T-helper 17 cell (primary cell): ENCODE results near the gene TAF9. TPM values are rescaled to one million over a fixed set of nuclear protein-coding genes. Genes with fewer than 3 reads are reported as not detected.
"Not testable (repeated sequence)": the region's sequence is repeated elsewhere in the genome, so short reads cannot be mapped to it uniquely, and the experiment has no call there.

Experiments
- ATAC-seq: fragments of 150-1000 bp; cut with Tn5 transposase; 2 replicates; pipeline ENCODE4 v1.10.0; 2021; ENCODE audit warnings: mild to moderate bottlenecking, moderate library complexity
- DNase-seq, 3 donors: peaks; one replicate each; pipeline versions ENCODE4 v3.0.0 to v3.0.0-alpha.2; 2020 to 2021
- H3K9me3 ChIP-seq: one replicate; pipeline ENCODE4 v1.7.0; 2013; ENCODE audit warnings: low read length, mild to moderate bottlenecking; ENCODE audit not compliant: control insufficient read depth, poor library complexity, severe bottlenecking
- H3K27ac Mint-ChIP-seq: one replicate; pipeline ENCODE4 v1.8.0; 2022; ENCODE audit warnings: mild to moderate bottlenecking, moderate library complexity, mixed read lengths
- H3K27me3 Mint-ChIP-seq: one replicate; pipeline ENCODE4 v1.8.0; 2022; ENCODE audit warnings: mixed read lengths
- H3K36me3 Mint-ChIP-seq: one replicate; pipeline ENCODE4 v1.8.0; 2022; ENCODE audit warnings: low read depth, mixed read lengths
- H3K4me1 Mint-ChIP-seq: one replicate; pipeline ENCODE4 v1.8.0; 2022; ENCODE audit warnings: mild to moderate bottlenecking, mixed read lengths
- H3K4me3 Mint-ChIP-seq: one replicate; pipeline ENCODE4 v1.8.0; 2022; ENCODE audit warnings: mild to moderate bottlenecking, moderate library complexity, mixed read lengths
- total RNA-seq, 4 donors: library from RNA in 2 of 4; stranded (reverse) in 2 of 4; gene quantifications; one replicate each; pipeline ENCODE4 v1.2.3 and lab custom pipeline; 2022 to 2026

Gene TAF9, protein sequence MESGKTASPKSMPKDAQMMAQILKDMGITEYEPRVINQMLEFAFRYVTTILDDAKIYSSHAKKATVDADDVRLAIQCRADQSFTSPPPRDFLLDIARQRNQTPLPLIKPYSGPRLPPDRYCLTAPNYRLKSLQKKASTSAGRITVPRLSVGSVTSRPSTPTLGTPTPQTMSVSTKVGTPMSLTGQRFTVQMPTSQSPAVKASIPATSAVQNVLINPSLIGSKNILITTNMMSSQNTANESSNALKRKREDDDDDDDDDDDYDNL
- total RNA-seq (10 to 100 TPM; 44.3 to 45.5 TPM), total RNA-seq (lab: John Stamatoyannopoulos, UW) (64.9 to 84.7 reads per million in 2 donors)

DNA sequence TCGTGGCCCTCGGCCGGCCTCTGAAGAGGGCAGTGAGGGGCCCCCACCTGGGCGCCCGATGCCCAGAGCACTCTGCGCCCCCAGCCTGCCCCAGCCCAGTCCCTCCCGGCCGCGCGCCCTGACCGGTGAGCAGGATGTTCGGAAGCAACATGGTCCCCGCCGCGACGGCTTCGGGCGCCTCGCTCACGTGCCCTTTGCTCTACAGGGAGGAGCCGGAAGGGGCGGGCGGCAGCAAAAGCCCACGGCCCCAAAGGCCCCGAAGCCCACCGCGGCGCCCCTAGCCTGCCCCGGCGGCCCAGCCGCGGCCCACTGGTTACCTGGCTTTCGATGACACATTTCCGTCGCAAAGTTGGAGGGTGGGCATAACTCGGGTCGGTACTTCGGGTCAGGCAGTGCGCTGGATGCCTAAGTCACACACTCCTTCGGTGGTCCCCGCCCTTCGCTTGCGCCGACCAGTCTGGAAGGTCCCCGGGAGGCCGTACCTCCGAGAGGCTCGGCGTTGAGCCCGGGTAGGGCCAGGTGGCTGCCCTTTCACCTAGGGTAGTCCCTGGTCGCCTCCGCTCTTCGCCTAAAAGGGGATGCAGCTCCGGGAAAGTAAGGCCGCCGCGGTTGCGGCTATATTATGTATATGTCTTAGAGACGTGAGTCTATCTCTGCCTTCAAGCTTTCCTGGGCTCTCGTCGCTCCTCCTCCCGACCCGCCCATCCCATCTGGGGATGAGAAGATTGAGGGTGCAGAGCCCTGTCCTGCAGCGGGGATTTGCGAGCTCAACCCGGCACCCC is at the start of gene TAF9, which contains the start of the genes AK6 and RAD17:
Gene TAF9, minus strand, starts transcription at position 181 of the 782 bp plus-strand sequence. CDS start 3,783 bp downstream, outside the sequence.
Gene AK6, minus strand, starts transcription at position 181 of the 782 bp plus-strand sequence. Its CDS starts 30 bp downstream, at position 151.
Gene RAD17, plus strand, starts transcription at position 479 of the 782 bp plus-strand sequence. CDS start 2,391 bp downstream, outside the sequence.
- H3K36me3 Mint-ChIP-seq = peaks cover 4% of the 10 kb centered on the region
- H3K4me1 Mint-ChIP-seq = peaks cover 20% of the 10 kb centered on the region
- ATAC-seq (peak; percentile 93), DNase-seq (peak; percentile 83 to 86 (median 84))
- H3K27me3 Mint-ChIP-seq = no peaks in the 10 kb centered on the region
- peak within 1 kb of the TSS; percentile 95 for H3K27ac Mint-ChIP-seq
- H3K9me3 ChIP-seq = no peaks in the 10 kb centered on the region
- peak within 1 kb of the TSS; percentile 95 for H3K4me3 Mint-ChIP-seq

- Mint-ChIP-seq H3K4me3 (no peak overlapping the region), H3K27ac (no peak overlapping the region), H3K27me3 (no peaks in the 10 kb centered on the region), H3K4me1 (peaks cover 6% of the 10 kb centered on the region), H3K36me3 (peaks cover 4% of the 10 kb centered on the region)
- ATAC-seq (no peak), DNase-seq (no peak)
- H3K9me3 ChIP-seq = no peaks in the 10 kb centered on the region
These were observed 49.2 kb upstream of the TAF9 start for GRCh38 chr5:69418554-69418953.

- no peaks in the 10 kb centered on the region for H3K27me3 Mint-ChIP-seq
- DNase-seq (no peak), ATAC-seq (no peak)
- H3K36me3 Mint-ChIP-seq = peaks cover 5% of the 10 kb centered on the region
- H3K4me3 Mint-ChIP-seq = no peak overlapping the region
- H3K4me1 Mint-ChIP-seq = peaks cover 6% of the 10 kb centered on the region
- H3K27ac Mint-ChIP-seq = no peak overlapping the region
- H3K9me3 ChIP-seq = no peaks in the 10 kb centered on the region
These were observed 47.4 kb upstream of the TAF9 start for GRCh38 chr5:69416699-69417098.

DNA sequence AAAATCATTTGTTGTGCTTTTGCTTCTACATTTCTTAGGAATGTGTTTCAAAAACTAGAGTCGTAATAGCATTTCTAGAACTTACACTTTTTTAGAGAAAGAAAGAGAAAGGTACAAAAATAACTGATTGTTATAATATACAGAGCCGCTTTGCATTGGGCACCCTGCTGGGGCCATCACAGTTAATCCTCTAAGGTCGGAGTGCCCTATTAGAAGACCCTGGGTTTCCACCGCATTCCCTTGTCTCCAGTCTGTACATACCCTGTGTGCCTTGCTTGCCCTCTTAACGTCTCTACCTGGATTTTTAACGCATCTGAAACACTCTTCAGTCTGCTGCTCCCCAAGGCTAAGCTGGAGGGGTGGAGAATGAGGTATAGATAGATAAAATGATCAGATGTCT is 46.9 kb upstream of the TAF9 start:
- peaks cover 6% of the 10 kb centered on the region for H3K4me1 Mint-ChIP-seq
- peaks cover 9% of the 10 kb centered on the region for H3K36me3 Mint-ChIP-seq
- ATAC-seq (no peak), DNase-seq (no peak)
- no peaks in the 10 kb centered on the region for H3K9me3 ChIP-seq
- peak overlapping the region; percentile 53 for H3K4me3 Mint-ChIP-seq
- H3K27me3 Mint-ChIP-seq = no peaks in the 10 kb centered on the region
- peak overlapping the region; percentile 34 for H3K27ac Mint-ChIP-seq

DNA sequence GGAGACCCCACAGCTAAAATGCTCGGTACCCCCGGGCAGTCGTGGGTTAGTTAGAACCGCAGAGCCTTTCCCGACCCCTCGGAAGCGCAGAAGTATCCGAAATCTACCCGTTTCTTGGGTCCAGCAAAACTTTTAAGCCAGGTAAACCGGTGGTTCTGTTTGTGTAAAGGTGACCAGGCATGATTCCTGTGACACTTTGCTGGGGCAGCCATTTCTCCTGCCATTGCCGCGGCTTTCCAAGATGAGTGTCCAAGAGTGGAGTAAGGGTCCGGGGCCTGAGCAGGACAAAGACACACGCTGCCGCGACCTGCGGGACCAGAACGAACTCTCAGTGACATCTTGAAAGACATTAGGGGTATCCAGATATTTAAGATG is 46.3 kb upstream of the TAF9 start:
- Mint-ChIP-seq H3K27ac (peak overlapping the region; percentile 34), H3K27me3 (no peaks in the 10 kb centered on the region), H3K36me3 (peaks cover 9% of the 10 kb centered on the region), H3K4me1 (peaks cover 6% of the 10 kb centered on the region), H3K4me3 (peak overlapping the region; percentile 53)
- DNase-seq (no peak), ATAC-seq (no peak)
- H3K9me3 ChIP-seq = no peaks in the 10 kb centered on the region

DNA sequence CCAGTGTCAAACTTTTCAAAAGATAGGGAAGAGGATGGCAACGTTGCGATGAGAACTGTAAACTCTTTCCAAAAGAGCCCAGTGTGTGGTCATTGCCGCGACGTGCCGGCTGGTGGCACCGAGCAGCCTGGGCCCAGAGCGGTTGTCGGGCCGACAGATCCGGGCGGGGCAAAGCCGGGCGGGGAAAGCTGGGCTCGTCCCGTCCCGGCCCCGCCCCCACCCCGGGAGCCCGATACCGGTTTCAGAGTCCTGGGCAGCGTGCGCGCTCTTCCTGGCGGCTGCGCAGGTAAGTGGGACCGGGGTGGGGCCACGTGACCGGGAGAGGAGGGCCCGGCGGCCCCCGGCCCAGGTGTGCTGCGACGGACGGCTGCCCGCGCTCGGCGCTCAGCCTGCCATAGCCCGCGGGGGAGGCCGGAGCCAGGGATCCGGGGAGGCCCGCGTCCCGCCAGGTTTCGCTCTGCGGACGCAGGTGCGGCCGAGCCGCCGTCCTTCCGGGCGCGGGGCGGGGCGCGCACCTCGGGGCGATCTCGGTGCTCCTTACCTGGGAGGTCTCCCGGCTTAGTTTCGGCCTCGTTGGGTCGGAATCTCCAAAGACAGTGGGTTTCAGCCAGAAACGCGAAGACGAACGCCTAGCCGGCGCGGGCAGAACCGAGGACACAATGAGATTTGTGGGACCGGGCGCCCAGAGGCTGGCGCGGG is 45.7 kb upstream of the TAF9 start, which contains the start of gene MARVELD2:
Gene MARVELD2, plus strand, starts transcription at position 232 of the 699 bp plus-strand sequence. CDS start 4,270 bp downstream, outside the sequence.
- Mint-ChIP-seq H3K27ac (peak within 1 kb of the TSS; percentile 34), H3K4me3 (peak within 1 kb of the TSS; percentile 71), H3K36me3 (peaks cover 8% of the 10 kb centered on the region), H3K4me1 (peaks cover 6% of the 10 kb centered on the region), H3K27me3 (no peaks in the 10 kb centered on the region)
- no peaks in the 10 kb centered on the region for H3K9me3 ChIP-seq
- ATAC-seq (peak; percentile 84), DNase-seq (peak; percentile 4 to 41 (median 38))

DNA sequence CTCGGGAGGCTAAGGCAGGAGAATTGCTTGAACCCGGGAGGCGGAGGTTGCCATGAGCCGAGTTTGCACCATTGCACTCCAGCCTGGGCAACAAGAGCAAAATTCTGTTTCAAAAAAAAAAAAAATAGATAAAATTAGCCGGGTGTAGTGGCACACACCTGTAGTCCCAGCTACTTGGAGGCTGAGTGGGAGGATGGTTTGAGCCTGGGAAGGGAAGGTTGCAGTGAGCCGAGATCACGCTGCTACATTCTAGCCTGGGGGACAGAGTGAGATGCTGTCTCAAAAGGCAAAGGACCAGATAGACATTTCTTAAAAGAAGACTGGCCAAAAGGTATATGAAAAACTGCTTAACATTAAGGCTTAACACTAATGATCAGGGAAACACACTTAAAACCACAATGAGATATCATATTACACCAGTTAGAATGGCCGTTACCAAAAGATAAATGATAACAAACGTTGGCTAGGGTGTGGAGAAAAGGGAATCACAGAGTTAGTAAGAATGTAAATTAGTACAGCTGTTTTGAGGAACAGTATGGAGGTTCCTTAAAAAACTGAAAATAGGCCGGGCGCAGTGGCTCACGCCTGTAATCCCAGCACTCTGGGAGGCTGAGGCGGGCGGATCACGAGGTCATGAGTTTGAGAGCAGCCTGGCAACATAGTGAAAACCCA is 35.5 kb upstream of the TAF9 start:
- no peak for DNase-seq
- no peaks in the 10 kb centered on the region for H3K9me3 ChIP-seq
- peaks cover 7% of the 10 kb centered on the region for H3K36me3 Mint-ChIP-seq
- no peak for ATAC-seq
- no peak overlapping the region for H3K27ac Mint-ChIP-seq
- H3K27me3 Mint-ChIP-seq = no peaks in the 10 kb centered on the region
- H3K4me1 Mint-ChIP-seq = peaks cover 2% of the 10 kb centered on the region
- H3K4me3 Mint-ChIP-seq = no peak overlapping the region

DNA sequence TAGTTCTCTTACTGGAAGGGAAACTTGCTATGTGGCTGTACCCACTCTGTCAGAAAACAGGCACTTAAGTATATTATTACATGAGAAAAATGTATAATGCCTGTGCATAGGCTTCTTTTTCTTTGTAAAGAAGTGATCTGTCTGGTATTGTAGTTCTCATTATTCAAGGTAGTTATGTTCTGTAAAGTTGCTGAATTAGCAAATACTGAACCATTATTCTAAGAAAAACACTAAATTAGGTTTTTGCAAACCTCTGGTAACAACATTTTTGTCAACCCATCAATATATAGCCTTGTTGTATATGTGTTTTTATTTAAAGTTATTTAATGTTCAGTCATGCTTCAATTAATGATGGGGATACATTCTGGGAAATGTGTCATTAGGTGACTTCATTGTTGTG is 9.1 kb upstream of the TAF9 start:
- H3K27ac Mint-ChIP-seq = no peak overlapping the region
- H3K27me3 Mint-ChIP-seq = no peaks in the 10 kb centered on the region
- peaks cover 3% of the 10 kb centered on the region for H3K36me3 Mint-ChIP-seq
- ATAC-seq (no peak), DNase-seq (no peak)
- H3K4me3 Mint-ChIP-seq = no peak overlapping the region
- H3K9me3 ChIP-seq = no peaks in the 10 kb centered on the region
- H3K4me1 Mint-ChIP-seq = peaks cover 2% of the 10 kb centered on the region

DNA sequence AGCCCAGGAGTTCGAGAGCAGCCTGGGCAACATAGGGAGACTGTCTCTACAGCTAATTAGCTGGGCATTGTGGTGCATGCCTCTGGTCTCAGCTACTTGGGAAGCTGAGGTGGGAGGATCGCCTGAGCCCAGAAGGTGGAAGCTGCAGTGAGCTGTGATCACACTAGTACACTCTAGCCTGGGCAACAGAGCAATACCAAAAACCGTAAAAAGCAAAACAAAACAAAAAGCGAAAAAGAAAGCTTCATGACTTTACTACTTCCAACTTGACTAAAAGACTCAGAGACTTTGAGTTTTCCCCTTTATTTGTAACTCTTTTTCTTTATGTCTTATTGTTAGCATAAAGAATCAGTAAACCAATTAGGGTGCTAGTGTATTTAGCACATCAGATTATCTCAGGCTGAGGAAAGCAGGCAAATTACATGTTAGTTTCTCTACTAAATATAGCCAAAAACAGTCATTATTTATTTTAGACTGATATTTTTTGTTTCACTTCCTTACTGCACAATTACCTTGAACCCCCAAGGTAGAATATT is 5.7 kb upstream of the TAF9 start:
- peaks cover 5% of the 10 kb centered on the region for H3K4me1 Mint-ChIP-seq
- H3K36me3 Mint-ChIP-seq = peaks cover 3% of the 10 kb centered on the region
- H3K4me3 Mint-ChIP-seq = no peak overlapping the region

GRCh38 chr5:69372394-69372793 is 3.1 kb upstream of the TAF9 start:
- no peaks in the 10 kb centered on the region for H3K27me3 Mint-ChIP-seq
- ATAC-seq = no peak
- H3K9me3 ChIP-seq = no peaks in the 10 kb centered on the region
- DNase-seq = no peak
- no peak overlapping the region for H3K27ac Mint-ChIP-seq
- peaks cover 3% of the 10 kb centered on the region for H3K36me3 Mint-ChIP-seq
- peaks cover 16% of the 10 kb centered on the region for H3K4me1 Mint-ChIP-seq
- no peak overlapping the region for H3K4me3 Mint-ChIP-seq

More for the DNA sequence above, 5.7 kb upstream of the TAF9 start:
- DNase-seq (no peak), ATAC-seq (no peak)
- no peaks in the 10 kb centered on the region for H3K9me3 ChIP-seq
- H3K27me3 Mint-ChIP-seq = no peaks in the 10 kb centered on the region
- peak overlapping the region; percentile 76 for H3K27ac Mint-ChIP-seq

GRCh38 chr5:69370335-69370734 is 1.0 kb upstream of the TAF9 start:
- Mint-ChIP-seq H3K27ac (peak overlapping the region; percentile 95), H3K4me3 (peak overlapping the region; percentile 95), H3K4me1 (peaks cover 19% of the 10 kb centered on the region)
- H3K36me3 Mint-ChIP-seq, H3K27me3 Mint-ChIP-seq, DNase-seq, ATAC-seq, H3K9me3 ChIP-seq: not testable (repeated sequence)
